LNCaP clone FGC (cell line): ENCODE results near the gene MAP3K14.

Source experiments
- DNase-seq: peaks from one replicate; pipeline ENCODE4 v3.0.0-alpha.2; 2011; ENCODE audit warnings: low read depth
- H3K4me3 ChIP-seq: 2 replicates; pipeline ENCODE4 v1.5.1; 2011; ENCODE audit warnings: mild to moderate bottlenecking, low read depth, low read length, control low read depth
- CTCF ChIP-seq: IDR thresholded peaks from 2 replicates; pipeline ENCODE4 v1.5.1; 2012; ENCODE audit warnings: mild to moderate bottlenecking; ENCODE audit not compliant: control insufficient read depth, insufficient read depth; ENCODE audit errors: extremely low read depth

MAP3K14 gene

GRCh38 chr17:45312477-45313420, 4.1 kb downstream of the MAP3K14 start:
- no peak for TF ChIP-seq CTCF
- DNase-seq = no peak
- H3K4me3 ChIP-seq = no peak overlapping the region

GRCh38 chr17:45311760-45312476, 4.9 kb downstream of the MAP3K14 start:
- DNase-seq = no peak
- H3K4me3 ChIP-seq = no peak overlapping the region
- TF ChIP-seq CTCF = no peak

- DNase-seq = no peak
- peak overlapping the region; percentile 15; the same call in 1 of the 2 replicates for H3K4me3 ChIP-seq
Observed at GRCh38 chr17:45311401-45311759, 5.4 kb downstream of the MAP3K14 start.

GRCh38 chr17:45310380-45311324, 6.2 kb downstream of the MAP3K14 start:
- no peak for TF ChIP-seq CTCF
- peak; percentile 65 for DNase-seq
- peak overlapping the region; percentile 15; the same call in 1 of the 2 replicates for H3K4me3 ChIP-seq

More at GRCh38 chr17:45311401-45311759, 5.4 kb downstream of the MAP3K14 start:
- 0 out of 2 replicates have a peak, but pooled peaks have one; percentile 16 for TF ChIP-seq CTCF

- no peak for TF ChIP-seq CTCF
Observed at GRCh38 chr17:45309400-45309799, 7.4 kb downstream of the MAP3K14 start.

GRCh38 chr17:45308840-45309239, 8.0 kb downstream of the MAP3K14 start:
- no peak for DNase-seq
- H3K4me3 ChIP-seq = no peak overlapping the region
- no peak for TF ChIP-seq CTCF

More at GRCh38 chr17:45309400-45309799, 7.4 kb downstream of the MAP3K14 start:
- no peak for DNase-seq
- no peak overlapping the region for H3K4me3 ChIP-seq
